ENCODE measurements around the gene MAGEC3. TPM values are rescaled to one million over a fixed set of nuclear protein-coding genes. Genes with fewer than 3 reads are reported as not detected.

The MAGEC3 gene
- total RNA-seq, 1 experiment from 2014 or later = not detected

DNA sequence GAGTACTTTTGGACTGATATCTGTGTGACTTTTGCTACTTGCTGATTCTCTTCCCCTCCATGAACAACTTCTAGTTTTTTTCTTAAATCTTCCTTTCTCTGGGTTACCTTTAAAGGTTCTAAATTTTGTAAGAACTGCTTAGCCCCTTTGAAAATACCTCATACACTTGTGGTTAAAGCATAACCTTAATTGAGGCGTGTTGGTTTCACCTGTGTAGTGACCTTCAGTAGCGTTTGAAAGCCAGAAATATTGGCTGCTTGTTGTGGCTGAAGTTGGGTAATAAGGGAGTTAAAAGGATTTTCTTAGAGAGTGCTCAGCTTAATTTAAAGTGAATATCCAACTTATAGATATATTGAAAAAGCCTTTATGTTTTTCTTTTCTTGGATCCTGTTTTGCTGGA is 97.5 kb downstream of the MAGEC3 start:
- TF ChIP-seq, protein P1, sequence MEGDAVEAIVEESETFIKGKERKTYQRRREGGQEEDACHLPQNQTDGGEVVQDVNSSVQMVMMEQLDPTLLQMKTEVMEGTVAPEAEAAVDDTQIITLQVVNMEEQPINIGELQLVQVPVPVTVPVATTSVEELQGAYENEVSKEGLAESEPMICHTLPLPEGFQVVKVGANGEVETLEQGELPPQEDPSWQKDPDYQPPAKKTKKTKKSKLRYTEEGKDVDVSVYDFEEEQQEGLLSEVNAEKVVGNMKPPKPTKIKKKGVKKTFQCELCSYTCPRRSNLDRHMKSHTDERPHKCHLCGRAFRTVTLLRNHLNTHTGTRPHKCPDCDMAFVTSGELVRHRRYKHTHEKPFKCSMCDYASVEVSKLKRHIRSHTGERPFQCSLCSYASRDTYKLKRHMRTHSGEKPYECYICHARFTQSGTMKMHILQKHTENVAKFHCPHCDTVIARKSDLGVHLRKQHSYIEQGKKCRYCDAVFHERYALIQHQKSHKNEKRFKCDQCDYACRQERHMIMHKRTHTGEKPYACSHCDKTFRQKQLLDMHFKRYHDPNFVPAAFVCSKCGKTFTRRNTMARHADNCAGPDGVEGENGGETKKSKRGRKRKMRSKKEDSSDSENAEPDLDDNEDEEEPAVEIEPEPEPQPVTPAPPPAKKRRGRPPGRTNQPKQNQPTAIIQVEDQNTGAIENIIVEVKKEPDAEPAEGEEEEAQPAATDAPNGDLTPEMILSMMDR (conservative IDR thresholded peaks at IDR 0.05) = no peak
- Histone ChIP-seq H4K5ac (ENCODE audit: insufficient read length, low read depth, low read length) (no peak overlapping the region), H2AK5ac (ENCODE audit: insufficient read length, low read length) (no peak overlapping the region)

More for the DNA sequence above, 97.5 kb downstream of the MAGEC3 start:
- H2BK15ac ChIP-seq (ENCODE audit: low read depth, low read length) = no peak overlapping the region
- H3K9ac ChIP-seq (ENCODE audit: extremely low read depth, insufficient read length, low read length) = no peak overlapping the region
- H2BK5ac ChIP-seq (ENCODE audit: insufficient read length, low read length) = no peak overlapping the region
- no peak overlapping the region for H3K56ac ChIP-seq (ENCODE audit: insufficient read length, low read depth, low read length)
- H3K79me2 ChIP-seq (ENCODE audit: insufficient read depth, low read length) = no peaks in the 10 kb centered on the region
- no peak overlapping the region for H3K14ac ChIP-seq (ENCODE audit: insufficient read depth, low read length)
- H2BK120ac ChIP-seq (ENCODE audit: low read depth, low read length, poor library complexity, severe bottlenecking) = no peak overlapping the region
- H3K18ac ChIP-seq (ENCODE audit: insufficient read length, low read depth, low read length) = no peak overlapping the region
- no peak overlapping the region for H3K4me3 Mint-ChIP-seq
- H2BK12ac ChIP-seq (ENCODE audit: insufficient read length, low read depth, low read length) = no peak overlapping the region
- H3K27me3 ChIP-seq (ENCODE audit: insufficient read depth, low read length) = no peaks in the 10 kb centered on the region
- no peak overlapping the region for H3K23ac ChIP-seq (ENCODE audit: insufficient read length, low read depth, low read length)
- no peaks in the 10 kb centered on the region for H3K79me1 ChIP-seq (ENCODE audit: insufficient read depth, low read depth, low read length, poor library complexity, severe bottlenecking)
- H3K23me2 ChIP-seq (ENCODE audit: insufficient read length, low read depth, low read length, poor library complexity, severe bottlenecking) = no peaks in the 10 kb centered on the region
- H3K27ac ChIP-seq (ENCODE audit: insufficient read length, low read depth, low read length) = no peak overlapping the region
- H3K27me3 Mint-ChIP-seq (ENCODE audit: low read depth) = no peaks in the 10 kb centered on the region
- no peak overlapping the region for H2BK20ac ChIP-seq (ENCODE audit: low read depth, low read length, poor library complexity, severe bottlenecking)
- no peak overlapping the region for H3K4ac ChIP-seq (ENCODE audit: low read depth, low read length)
- H3K4me1 ChIP-seq (ENCODE audit: insufficient read depth, low read length) = no peaks in the 10 kb centered on the region
- DNase-seq = no peak
- no peaks in the 10 kb centered on the region; a peak in 1 of 7 replicates for H3K36me3 Mint-ChIP-seq (ENCODE audit: insufficient read depth in 1 of 3, low read depth in 3 of 3)
- H3K4me2 ChIP-seq (ENCODE audit: insufficient read depth, insufficient read length, low read length) = no peak overlapping the region
- no peak overlapping the region for H4K91ac ChIP-seq (ENCODE audit: insufficient read length, low read depth, low read length)
- no peak overlapping the region for H3K27ac Mint-ChIP-seq
- H3K9me3 Mint-ChIP-seq = peaks cover 52 to 53% of the 10 kb centered on the region in 2 experiments
- no peak overlapping the region for H2AFZ ChIP-seq (ENCODE audit: low read length)
- H4K20me1 ChIP-seq (ENCODE audit: control insufficient read depth, insufficient read depth, insufficient read length) = no peaks in the 10 kb centered on the region
- H3K9me3 ChIP-seq (ENCODE audit: control insufficient read depth, low read depth, low read length) = peaks cover 13% of the 10 kb centered on the region
- no peak overlapping the region for H3T11ph ChIP-seq (ENCODE audit: low read length)
- no CpG with 5 or more reads among the region's 2 CpGs for WGBS (ENCODE audit: extremely low coverage, insufficient read length, low lambda C conversion rate)
- H3K4me1 Mint-ChIP-seq = no peaks in the 10 kb centered on the region
- no peak overlapping the region for H4K8ac ChIP-seq (replicated peaks; ENCODE audit: insufficient read length, low read depth, low read length)

Measured in H9 (cell line).